Measurements from ENCODE around the gene NAP1L5. TPM values are rescaled to one million over a fixed set of nuclear protein-coding genes. Genes with fewer than 3 reads are reported as not detected.

Gene NAP1L5
- total RNA-seq, 1 experiment from 2014 or later, result 1.8 TPM

DNA sequence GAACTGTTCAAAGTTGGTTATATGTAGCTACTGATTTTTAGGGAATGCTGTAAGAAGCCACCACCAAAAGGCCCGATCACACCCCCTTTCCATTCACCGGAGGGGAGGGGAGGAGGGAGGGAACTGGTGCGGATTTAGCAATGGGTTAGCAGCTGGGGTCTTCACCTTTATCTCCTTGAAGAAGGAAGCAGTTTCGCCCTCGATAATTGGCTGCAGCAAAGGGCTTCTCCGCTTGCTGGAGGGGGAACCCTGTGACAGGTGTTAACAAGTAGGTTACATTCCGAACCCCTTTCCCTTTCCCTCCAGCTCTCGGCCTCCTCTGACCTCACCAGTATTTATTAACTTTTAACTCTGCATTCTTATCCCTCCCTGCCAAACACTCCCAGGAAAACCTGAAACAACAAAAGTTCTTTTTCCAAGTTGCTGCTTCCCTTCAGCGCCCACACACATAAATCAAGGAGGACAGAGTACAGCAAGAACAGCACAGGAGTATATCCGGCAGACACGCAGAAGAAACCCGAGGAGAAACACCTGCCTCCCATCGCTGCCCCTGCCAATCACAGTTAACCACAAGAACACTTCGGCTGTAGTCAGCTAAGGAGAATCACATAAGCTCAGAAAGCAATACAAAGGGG is 39.8 kb upstream of the NAP1L5 start:
- Histone ChIP-seq H4K20me1 (ENCODE audit: insufficient read depth) (no peaks in the 10 kb centered on the region), H3K27me3 (ENCODE audit: insufficient read depth, low read length) (no peaks in the 10 kb centered on the region), H3K27ac (ENCODE audit: low read depth, low read length) (no peak overlapping the region), H2AFZ (ENCODE audit: low read depth, low read length, poor library complexity, severe bottlenecking) (no peak overlapping the region), H3K9me2 (ENCODE audit: insufficient read depth) (no peaks in the 10 kb centered on the region), H3K36me3 (ENCODE audit: control insufficient read depth in 1 of 2, insufficient read depth in 2 of 2, low read length in 2 of 2) (no peaks in the 10 kb centered on the region; a peak in 1 of 4 replicates), H3K4me3 (replicated peaks in 1 of 2; ENCODE audit: low read depth in 1 of 2, low read length in 2 of 2) (no peak overlapping the region), H3K9ac (ENCODE audit: low read length) (no peak overlapping the region), H3K9me3 (ENCODE audit: control insufficient read depth in 1 of 2, insufficient read depth in 1 of 2, low read depth in 1 of 2, low read length in 2 of 2) (no peaks in the 10 kb centered on the region), H3K4me1 (ENCODE audit: control insufficient read depth in 1 of 2, insufficient read depth in 2 of 2, low read length in 2 of 2) (no peaks in the 10 kb centered on the region), H3K79me2 (ENCODE audit: insufficient read depth, low read length) (no peaks in the 10 kb centered on the region), H3K4me2 (ENCODE audit: low read length) (no peak overlapping the region)
- ATAC-seq, result no peak
- no TSS peak for BruUV-seq (replicated peaks)
- DNase-seq (ENCODE audit: low read depth, low spot score), result no peak
- TF ChIP-seq EZH2phosphoT487 (IDR thresholded peaks at IDR 0.05; ENCODE audit: borderline replicate concordance) (no peak), SIN3A (IDR thresholded peaks at IDR 0.05; ENCODE audit: low read depth) (no peak), ELF1 (IDR thresholded peaks at IDR 0.05; ENCODE audit: borderline replicate concordance, low read depth) (no peak), SRF (IDR thresholded peaks at IDR 0.05; ENCODE audit: low read depth) (no peak), FOSL1 (IDR thresholded peaks at IDR 0.05; ENCODE audit: low read depth) (no peak)
- CTCF ChIA-PET, result no interaction called here
- POLR2A ChIA-PET, result no interaction called here
- RAD21 ChIA-PET (ENCODE audit: low non-redundant PET in 1 of 2, low total read pairs in 2 of 2, uncharacterized antibody in 2 of 2, unreplicated experiment in 2 of 2), result no interaction called here
- intact Hi-C loops (cut with micrococcal nuclease), result no loop called here

DNA sequence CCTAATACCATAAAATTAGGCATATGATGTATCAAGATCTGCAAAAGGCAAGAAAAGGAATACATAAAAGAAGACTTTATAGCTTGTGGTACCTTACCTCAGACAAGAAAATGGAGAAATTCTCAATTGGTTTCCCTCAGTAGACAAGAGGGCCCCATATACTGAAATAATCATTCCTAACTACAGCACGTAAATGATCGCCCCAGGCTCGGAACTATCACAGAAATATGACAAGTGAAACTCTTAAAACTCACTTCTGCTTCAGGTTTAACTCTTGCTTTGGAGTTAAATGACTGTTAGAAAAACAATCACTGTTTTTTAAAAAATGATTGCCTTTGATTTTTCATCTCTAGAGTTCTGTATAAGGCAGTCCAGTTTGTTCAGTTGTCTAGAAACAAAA is 38.6 kb upstream of the NAP1L5 start:
- no peak overlapping the region for H3K4me2 ChIP-seq (ENCODE audit: low read length)
- H3K9me3 ChIP-seq (ENCODE audit: control insufficient read depth in 1 of 2, insufficient read depth in 1 of 2, low read depth in 1 of 2, low read length in 2 of 2), result no peaks in the 10 kb centered on the region
- H3K36me3 ChIP-seq (ENCODE audit: control insufficient read depth in 1 of 2, insufficient read depth in 2 of 2, low read length in 2 of 2), result peaks cover 0 to 3% of the 10 kb centered on the region in 2 experiments; a peak in 1 of 4 replicates
- no peaks in the 10 kb centered on the region for H3K9me2 ChIP-seq (ENCODE audit: insufficient read depth)
- no peaks in the 10 kb centered on the region for H3K27me3 ChIP-seq (ENCODE audit: insufficient read depth, low read length)
- H3K9ac ChIP-seq (ENCODE audit: low read length), result no peak overlapping the region
- no peak for ATAC-seq
- BruUV-seq (replicated peaks), result no TSS peak
- intact Hi-C loops (cut with micrococcal nuclease), result no loop called here
- H3K27ac ChIP-seq (ENCODE audit: low read depth, low read length), result no peak overlapping the region
- CTCF ChIA-PET, result no interaction called here
- POLR2A ChIA-PET, result no interaction called here
- no peaks in the 10 kb centered on the region for H3K79me2 ChIP-seq (ENCODE audit: insufficient read depth, low read length)
- H3K4me1 ChIP-seq (ENCODE audit: control insufficient read depth in 1 of 2, insufficient read depth in 2 of 2, low read length in 2 of 2), result no peaks in the 10 kb centered on the region
- no peak overlapping the region for H2AFZ ChIP-seq (ENCODE audit: low read depth, low read length, poor library complexity, severe bottlenecking)
- DNase-seq (ENCODE audit: low read depth, low spot score), result no peak
- H4K20me1 ChIP-seq (ENCODE audit: insufficient read depth), result no peaks in the 10 kb centered on the region
- no peak overlapping the region for H3K4me3 ChIP-seq (replicated peaks in 1 of 2; ENCODE audit: low read depth in 1 of 2, low read length in 2 of 2)
- RAD21 ChIA-PET (ENCODE audit: low non-redundant PET in 1 of 2, low total read pairs in 2 of 2, uncharacterized antibody in 2 of 2, unreplicated experiment in 2 of 2), result no interaction called here
- TF ChIP-seq ZNF274 (IDR thresholded peaks at IDR 0.05; ENCODE audit: low read depth, low read length), result no peak
- TF ChIP-seq EZH2 (IDR thresholded peaks at IDR 0.05), result no peak
- TF ChIP-seq EGR1 (IDR thresholded peaks at IDR 0.05; ENCODE audit: low read depth), result no peak
- TF ChIP-seq, protein P1, sequence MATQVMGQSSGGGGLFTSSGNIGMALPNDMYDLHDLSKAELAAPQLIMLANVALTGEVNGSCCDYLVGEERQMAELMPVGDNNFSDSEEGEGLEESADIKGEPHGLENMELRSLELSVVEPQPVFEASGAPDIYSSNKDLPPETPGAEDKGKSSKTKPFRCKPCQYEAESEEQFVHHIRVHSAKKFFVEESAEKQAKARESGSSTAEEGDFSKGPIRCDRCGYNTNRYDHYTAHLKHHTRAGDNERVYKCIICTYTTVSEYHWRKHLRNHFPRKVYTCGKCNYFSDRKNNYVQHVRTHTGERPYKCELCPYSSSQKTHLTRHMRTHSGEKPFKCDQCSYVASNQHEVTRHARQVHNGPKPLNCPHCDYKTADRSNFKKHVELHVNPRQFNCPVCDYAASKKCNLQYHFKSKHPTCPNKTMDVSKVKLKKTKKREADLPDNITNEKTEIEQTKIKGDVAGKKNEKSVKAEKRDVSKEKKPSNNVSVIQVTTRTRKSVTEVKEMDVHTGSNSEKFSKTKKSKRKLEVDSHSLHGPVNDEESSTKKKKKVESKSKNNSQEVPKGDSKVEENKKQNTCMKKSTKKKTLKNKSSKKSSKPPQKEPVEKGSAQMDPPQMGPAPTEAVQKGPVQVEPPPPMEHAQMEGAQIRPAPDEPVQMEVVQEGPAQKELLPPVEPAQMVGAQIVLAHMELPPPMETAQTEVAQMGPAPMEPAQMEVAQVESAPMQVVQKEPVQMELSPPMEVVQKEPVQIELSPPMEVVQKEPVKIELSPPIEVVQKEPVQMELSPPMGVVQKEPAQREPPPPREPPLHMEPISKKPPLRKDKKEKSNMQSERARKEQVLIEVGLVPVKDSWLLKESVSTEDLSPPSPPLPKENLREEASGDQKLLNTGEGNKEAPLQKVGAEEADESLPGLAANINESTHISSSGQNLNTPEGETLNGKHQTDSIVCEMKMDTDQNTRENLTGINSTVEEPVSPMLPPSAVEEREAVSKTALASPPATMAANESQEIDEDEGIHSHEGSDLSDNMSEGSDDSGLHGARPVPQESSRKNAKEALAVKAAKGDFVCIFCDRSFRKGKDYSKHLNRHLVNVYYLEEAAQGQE (IDR thresholded peaks at IDR 0.05; ENCODE audit: low read depth), result no peak
- TF ChIP-seq, protein P2, sequence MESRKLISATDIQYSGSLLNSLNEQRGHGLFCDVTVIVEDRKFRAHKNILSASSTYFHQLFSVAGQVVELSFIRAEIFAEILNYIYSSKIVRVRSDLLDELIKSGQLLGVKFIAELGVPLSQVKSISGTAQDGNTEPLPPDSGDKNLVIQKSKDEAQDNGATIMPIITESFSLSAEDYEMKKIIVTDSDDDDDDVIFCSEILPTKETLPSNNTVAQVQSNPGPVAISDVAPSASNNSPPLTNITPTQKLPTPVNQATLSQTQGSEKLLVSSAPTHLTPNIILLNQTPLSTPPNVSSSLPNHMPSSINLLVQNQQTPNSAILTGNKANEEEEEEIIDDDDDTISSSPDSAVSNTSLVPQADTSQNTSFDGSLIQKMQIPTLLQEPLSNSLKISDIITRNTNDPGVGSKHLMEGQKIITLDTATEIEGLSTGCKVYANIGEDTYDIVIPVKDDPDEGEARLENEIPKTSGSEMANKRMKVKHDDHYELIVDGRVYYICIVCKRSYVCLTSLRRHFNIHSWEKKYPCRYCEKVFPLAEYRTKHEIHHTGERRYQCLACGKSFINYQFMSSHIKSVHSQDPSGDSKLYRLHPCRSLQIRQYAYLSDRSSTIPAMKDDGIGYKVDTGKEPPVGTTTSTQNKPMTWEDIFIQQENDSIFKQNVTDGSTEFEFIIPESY (IDR thresholded peaks at IDR 0.05; ENCODE audit: extremely low read depth, insufficient replicate concordance, low read length), result no peak
- TF ChIP-seq, protein P3, sequence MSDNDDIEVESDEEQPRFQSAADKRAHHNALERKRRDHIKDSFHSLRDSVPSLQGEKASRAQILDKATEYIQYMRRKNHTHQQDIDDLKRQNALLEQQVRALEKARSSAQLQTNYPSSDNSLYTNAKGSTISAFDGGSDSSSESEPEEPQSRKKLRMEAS (IDR thresholded peaks at IDR 0.05), result no peak
- no peak for TF ChIP-seq SP1 (IDR thresholded peaks at IDR 0.05; ENCODE audit: low read depth)
- TF ChIP-seq ZFX (IDR thresholded peaks at IDR 0.05), result no peak
- TF ChIP-seq, protein P4, sequence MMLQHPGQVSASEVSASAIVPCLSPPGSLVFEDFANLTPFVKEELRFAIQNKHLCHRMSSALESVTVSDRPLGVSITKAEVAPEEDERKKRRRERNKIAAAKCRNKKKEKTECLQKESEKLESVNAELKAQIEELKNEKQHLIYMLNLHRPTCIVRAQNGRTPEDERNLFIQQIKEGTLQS (IDR thresholded peaks at IDR 0.05), result no peak
- no peak for TF ChIP-seq JUND (IDR thresholded peaks at IDR 0.05)
- no peak for TF ChIP-seq POLR2AphosphoS5 (IDR thresholded peaks at IDR 0.05; ENCODE audit: low read depth, low read length)
- TF ChIP-seq CEBPB (IDR thresholded peaks at IDR 0.05; ENCODE audit: low read depth), result no peak

Data from HCT116 (cell line).